Coronary artery (tissue), 2 donors: ENCODE results near the gene CCDC3.
"Not testable (repeated sequence)": the region's sequence is repeated elsewhere in the genome, so short reads cannot be mapped to it uniquely, and the experiment has no call there.

Source experiments
- DNase-seq: peaks from one replicate; pipeline ENCODE4 v3.0.0-alpha.2; 2017; ENCODE audit warnings: low spot score
- H3K27ac ChIP-seq, 2 donors: fragments of 200-600 bp; sonication (generic); one replicate each; pipeline ENCODE4 v1.5.1; 2016 to 2019
- H3K4me3 ChIP-seq: fragments of 200-600 bp; sonication (generic); 2 replicates; pipeline ENCODE4 v1.5.1; 2016; ENCODE audit warnings: mild to moderate bottlenecking, moderate library complexity
- TF ChIP-seq, protein P1 (sequence below): fragments of 200-600 bp; sonication (generic); IDR thresholded peaks from one replicate; pipeline ENCODE4 v1.5.1; 2019; ENCODE audit warnings: antibody characterized with exemption

CCDC3 gene

DNA sequence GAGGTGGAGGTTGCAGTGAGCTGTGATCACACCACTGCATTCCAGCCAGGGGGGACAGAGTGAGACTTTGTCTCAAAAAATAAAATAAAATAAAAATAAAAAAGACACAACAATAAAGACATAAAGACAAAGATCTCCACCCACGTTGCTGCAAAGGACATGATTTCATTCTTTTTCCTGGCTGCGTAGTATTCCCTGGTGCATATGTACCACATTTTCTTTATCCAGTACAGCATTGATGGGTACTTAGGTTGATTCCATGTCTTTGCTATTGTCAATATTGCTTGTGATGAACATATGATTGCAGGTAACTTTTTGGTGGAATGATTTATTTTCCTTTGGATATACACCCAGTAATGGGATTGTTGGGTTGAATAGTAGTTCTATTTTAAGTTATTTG is 42.0 kb upstream of the CCDC3 start:
- Histone ChIP-seq H3K4me3 (no peak overlapping the region), H3K27ac (no peak overlapping the region)
- no peak for DNase-seq
- TF ChIP-seq, protein P1, sequence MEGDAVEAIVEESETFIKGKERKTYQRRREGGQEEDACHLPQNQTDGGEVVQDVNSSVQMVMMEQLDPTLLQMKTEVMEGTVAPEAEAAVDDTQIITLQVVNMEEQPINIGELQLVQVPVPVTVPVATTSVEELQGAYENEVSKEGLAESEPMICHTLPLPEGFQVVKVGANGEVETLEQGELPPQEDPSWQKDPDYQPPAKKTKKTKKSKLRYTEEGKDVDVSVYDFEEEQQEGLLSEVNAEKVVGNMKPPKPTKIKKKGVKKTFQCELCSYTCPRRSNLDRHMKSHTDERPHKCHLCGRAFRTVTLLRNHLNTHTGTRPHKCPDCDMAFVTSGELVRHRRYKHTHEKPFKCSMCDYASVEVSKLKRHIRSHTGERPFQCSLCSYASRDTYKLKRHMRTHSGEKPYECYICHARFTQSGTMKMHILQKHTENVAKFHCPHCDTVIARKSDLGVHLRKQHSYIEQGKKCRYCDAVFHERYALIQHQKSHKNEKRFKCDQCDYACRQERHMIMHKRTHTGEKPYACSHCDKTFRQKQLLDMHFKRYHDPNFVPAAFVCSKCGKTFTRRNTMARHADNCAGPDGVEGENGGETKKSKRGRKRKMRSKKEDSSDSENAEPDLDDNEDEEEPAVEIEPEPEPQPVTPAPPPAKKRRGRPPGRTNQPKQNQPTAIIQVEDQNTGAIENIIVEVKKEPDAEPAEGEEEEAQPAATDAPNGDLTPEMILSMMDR = no peak

DNA sequence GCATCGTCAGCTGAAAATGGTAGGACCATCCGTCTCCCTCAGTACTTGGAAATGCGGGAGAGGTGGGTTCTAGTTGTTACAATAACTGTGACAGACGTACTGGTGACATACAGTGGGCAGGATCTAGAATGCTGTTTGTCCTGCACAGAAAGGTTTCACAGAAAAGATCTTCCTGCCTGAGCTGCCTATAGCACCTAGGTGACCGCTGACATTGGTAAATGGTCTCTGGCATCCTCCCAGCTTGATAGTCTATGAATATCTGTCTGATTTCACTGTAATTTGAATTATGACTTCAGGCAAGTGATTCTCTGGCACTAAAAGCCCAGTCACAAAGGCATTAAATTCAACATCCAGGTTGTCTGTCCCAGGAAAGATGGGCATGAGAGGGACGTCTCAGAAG is 38.2 kb upstream of the CCDC3 start:
- H3K27ac ChIP-seq = no peak overlapping the region
- TF ChIP-seq, protein P1 = no peak
- no peak overlapping the region for H3K4me3 ChIP-seq
- DNase-seq = no peak

DNA sequence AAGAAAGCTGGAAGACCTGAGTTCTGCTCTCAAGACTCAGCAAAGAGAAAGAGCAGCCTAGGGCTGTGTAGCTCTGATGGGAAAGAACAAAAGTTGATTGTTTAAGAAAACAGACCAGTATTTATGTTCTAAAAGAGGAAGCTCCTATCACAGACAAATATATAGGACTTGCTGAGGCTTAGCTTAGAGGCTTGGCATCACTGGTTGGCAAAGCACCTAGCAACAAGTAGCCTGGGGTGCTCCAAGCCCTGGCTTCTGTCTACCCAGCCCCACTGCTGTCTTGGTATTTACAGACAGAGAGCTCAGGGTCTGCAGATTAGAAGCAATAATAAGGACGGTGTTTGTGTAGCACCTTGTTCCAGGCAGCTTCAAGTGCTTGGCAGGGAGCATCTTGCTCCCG is 36.9 kb upstream of the CCDC3 start:
- no peak for DNase-seq
- Histone ChIP-seq H3K4me3 (no peak overlapping the region), H3K27ac (no peak overlapping the region)
- TF ChIP-seq, protein P1 = no peak

DNA sequence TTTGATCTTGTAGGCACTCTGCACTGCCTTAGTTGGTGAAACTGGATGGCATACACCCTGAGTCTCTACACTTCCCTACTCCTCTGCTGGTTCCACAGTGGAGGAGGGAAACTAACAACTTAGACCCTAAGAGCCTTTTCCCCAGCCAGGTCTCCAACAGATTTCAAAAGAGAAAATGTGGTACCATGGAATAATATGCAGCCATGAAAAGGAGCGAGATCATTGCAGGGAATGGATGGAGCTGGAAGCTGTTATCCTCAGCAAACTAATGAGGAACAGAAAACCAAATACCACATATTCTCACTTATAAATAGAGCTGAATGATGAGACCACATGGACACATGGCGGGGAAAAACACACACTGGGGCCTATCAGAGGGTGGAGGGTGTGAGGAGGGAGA is 36.3 kb upstream of the CCDC3 start:
- DNase-seq = no peak
- Histone ChIP-seq H3K27ac (no peak overlapping the region), H3K4me3 (no peak overlapping the region)
- TF ChIP-seq, protein P1 = no peak

DNA sequence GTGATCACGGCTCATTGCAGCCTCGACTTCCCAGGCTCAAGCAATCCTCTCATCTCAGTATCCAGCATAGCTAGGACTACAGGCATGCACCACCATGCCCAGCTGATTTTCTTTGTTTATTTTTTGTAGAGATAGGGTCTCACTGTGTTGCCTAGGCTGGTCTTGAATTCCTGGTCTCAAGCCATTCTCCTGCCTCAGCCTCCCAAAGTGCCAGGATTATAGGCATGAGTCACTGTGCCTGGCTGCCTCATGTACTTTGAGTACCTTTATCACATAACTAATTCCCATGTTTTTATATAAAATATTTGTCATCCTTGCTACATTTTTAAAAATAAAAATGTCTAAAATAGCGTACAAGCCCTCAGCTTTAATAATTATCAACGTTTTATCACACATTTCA is 35.3 kb upstream of the CCDC3 start:
- Histone ChIP-seq H3K4me3 (no peak overlapping the region), H3K27ac (no peak overlapping the region)
- TF ChIP-seq, protein P1 = no peak
- DNase-seq = no peak

DNA sequence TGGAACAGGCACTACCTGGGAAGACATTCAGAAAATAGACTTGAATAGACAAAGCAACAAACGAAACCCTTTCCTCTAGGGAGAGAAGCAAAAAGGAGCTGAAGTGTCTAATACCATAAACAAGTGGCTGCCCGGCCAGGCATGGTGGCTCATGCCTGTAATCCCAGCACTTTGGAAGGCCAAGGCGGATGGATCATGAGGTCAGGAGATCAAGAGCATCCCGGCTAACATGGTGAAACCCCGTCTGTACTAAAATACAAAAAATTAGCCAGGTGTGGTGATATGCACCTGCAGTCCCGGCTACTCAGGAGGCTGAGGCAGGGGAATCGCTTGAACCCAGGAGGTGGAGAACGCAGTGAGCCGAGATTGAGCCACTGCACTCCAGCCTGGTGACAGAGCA is 34.2 kb upstream of the CCDC3 start:
- not testable (repeated sequence) for DNase-seq, H3K27ac ChIP-seq

DNA sequence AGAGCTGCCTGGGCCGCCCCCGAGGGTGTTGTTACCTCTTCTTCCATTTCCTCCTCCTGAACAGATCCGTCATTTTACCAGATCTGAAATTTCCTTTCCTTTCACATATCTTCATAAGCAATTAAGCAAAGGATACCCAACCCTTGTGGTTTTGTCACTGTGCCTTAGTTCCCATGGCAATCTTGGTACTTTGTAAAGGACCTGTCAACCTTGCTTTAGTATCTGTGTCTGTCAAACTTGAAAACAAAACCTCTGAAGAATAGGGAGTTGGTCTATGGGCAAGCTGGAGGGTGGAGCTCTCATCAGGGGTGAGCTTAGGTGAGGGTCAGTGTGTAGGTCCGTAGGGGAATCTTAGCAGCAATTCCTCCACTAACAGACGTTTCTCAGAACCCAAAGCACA is 25.4 kb upstream of the CCDC3 start:
- DNase-seq = no peak
- TF ChIP-seq, protein P1 = no peak
- Histone ChIP-seq H3K4me3 (no peak overlapping the region), H3K27ac (no peak overlapping the region)

More for the DNA sequence above, 34.2 kb upstream of the CCDC3 start:
- H3K4me3 ChIP-seq = not testable (repeated sequence)

DNA sequence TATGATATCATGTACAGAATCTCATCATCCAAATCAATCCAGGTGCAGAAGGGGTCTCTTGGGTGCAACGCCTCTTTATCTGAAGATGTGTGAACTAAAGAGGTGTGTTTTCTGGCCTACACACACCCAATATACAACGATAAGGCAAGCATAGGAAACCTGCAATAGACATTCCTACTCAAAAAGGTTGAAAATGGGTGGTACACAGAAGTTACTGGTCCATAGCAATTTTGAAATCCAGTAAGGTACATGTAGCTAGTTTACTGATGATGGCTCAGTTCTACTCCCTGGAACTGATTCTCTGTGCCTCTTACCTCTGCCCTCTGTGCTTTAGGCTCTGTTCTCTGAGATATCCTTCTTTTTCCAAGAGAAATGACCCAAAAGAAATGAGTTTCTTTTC is 22.2 kb upstream of the CCDC3 start:
- H3K4me3 ChIP-seq = no peak overlapping the region
- no peak for DNase-seq
- TF ChIP-seq, protein P1 = no peak
- H3K27ac ChIP-seq = no peak overlapping the region
